Measurements from ENCODE around the gene SYPL2. TPM values are rescaled to one million over a fixed set of nuclear protein-coding genes. Genes with fewer than 3 reads are reported as not detected.
A peak's percentile ranks its signal among the peaks of the same experiment; 100 is the strongest.
"Not testable (repeated sequence)": the region's sequence is repeated elsewhere in the genome, so short reads cannot be mapped to it uniquely, and the experiment has no call there.

Gene SYPL2
- under 0.01 TPM in 1 of 2 replicates, not detected in the other for total RNA-seq

DNA sequence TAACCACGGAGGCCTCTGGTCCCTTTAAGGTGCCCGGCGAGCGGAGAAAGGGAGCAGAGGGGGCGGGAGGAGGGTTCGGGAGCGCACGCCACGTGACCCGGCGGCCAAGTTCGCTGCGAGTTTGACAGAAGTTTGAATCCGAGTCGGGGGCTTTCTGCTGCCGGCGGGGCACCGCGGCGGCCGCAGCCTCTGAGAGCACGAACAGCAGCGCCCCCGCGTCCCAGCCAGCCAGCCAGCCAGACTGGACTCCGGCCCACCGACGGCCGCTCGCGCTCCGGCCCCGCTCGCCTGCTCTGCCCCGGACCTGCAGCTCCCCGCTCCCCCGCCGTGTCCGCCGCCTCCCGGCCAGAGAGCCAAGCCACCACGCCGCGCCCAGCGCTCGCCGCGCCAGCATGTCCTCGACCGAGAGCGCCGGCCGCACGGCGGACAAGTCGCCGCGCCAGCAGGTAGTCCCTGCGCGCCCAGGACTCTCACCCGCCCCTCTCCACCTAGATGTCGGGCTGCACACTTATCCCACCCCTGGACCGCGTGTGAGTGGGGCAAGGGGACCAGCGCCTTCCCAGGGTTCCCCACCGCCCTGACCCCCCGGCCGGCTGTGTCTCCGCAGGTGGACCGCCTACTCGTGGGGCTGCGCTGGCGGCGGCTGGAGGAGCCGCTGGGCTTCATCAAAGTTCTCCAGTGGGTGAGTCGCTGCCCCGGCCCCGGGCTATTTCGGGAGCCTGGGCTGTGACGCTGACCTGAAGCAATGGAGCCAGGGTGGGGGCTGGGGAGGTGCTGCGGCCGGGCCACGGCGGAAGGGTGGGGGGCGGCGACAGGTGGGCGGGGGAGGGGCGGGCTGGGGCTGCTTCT, at the start of gene SYPL2:
TSS of gene SYPL2 (plus strand) at position 95 of the 849 bp plus-strand sequence. CDS start at position 393, 298 bp downstream.
- peak in 1 of 2 donors; percentile 27 for DNase-seq (ENCODE audit: low read depth in 2 of 2)

DNA sequence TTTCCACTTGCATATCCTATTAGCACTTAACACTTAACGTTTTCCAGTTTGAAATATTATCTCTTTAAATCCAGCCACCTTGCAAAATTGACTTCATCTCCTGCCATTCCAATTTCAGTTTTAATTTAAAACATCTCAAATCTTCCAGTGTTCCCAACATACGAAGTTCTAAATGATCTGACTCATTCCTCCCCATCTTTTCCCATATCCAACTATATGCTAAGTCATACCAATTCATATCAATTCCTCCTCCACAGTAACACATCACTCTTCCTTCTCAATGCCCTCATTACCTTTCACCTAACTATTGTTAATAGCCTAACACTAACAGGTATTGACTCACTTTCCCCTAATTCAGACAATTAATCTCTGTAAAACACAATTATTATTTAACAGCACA, 42.8 kb upstream of the SYPL2 start:
- no peak for DNase-seq (ENCODE audit: low read depth in 2 of 2)

GRCh38 chr1:109425391-109426280, 40.7 kb upstream of the SYPL2 start:
- peak; percentile 28 to 65 for DNase-seq (ENCODE audit: low read depth in 2 of 2)

GRCh38 chr1:109426281-109427170, 39.8 kb upstream of the SYPL2 start, which contains the start of gene PSMA5:
PSMA5 (minus strand) TSS chr1:109426448; CDS start chr1:109426330, 118 bp downstream.
- peak; percentile 97 to 100 for DNase-seq (ENCODE audit: low read depth in 2 of 2)

DNA sequence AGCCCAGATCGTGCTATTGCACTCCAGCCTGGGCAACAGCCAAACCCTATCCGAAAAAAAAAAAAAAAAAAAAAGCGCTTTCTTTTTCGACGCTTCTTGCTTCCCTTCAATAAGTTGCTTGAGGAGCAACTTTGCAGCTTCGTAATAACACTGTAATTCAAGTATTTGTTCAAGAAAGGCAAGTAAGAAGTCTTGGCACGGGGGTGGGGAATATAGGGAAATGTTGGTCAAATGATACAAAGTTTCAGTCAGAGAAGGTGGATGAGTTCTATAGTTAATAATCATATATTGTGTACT, 39.2 kb upstream of the SYPL2 start:
- no peak for DNase-seq (ENCODE audit: low read depth in 2 of 2)

GRCh38 chr1:109432336-109432735, 34.0 kb upstream of the SYPL2 start:
- DNase-seq (ENCODE audit: low read depth in 2 of 2), result no peak

- no peak for DNase-seq (ENCODE audit: low read depth in 2 of 2)
Observed at GRCh38 chr1:109433322-109433721, 33.0 kb upstream of the SYPL2 start.

DNA sequence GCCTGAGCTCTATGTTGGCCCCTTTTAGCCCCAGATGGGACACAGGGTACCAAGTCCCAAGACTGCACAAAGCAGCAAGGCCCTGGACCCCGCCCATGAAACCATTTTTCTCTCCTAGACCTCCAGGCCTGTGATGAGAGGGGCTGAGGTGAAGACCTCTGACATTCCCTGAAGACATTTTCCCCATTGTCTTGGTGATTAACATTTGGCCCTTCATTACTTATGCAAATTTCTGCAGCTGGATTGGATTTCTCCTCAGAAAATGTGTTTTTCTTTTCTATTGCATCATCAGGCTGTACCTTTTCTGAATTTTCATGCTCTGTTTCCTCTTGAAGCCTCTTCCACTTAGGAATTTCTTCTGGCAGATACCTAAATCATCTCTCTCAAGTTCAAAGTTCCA, 31.9 kb upstream of the SYPL2 start:
- DNase-seq (ENCODE audit: low read depth in 2 of 2), result no peak

GRCh38 chr1:109438798-109439297, 27.5 kb upstream of the SYPL2 start:
- peak; percentile 4 to 57 for DNase-seq (ENCODE audit: low read depth in 2 of 2)

DNA sequence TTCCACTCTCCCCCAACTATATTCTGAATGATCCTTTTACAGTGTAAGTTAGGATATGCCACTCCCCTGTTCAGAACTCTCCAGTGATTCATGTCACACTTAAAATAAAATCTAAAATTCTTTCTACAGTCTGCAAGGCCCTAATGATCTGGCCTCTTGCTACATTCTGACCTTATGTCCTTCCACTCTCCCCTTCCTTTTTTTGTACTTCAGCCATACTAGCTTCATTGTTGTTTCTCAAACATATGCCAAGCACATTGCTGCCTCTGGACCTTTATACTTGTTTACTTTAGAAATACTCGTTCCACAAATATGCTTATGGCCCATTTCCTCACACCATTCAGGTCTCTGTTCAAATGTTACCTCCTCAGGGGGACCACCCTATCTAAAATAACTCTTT, 25.3 kb upstream of the SYPL2 start:
- DNase-seq (ENCODE audit: low read depth in 2 of 2), result no peak

- DNase-seq (ENCODE audit: low read depth in 2 of 2), result no peak
Observed at GRCh38 chr1:109443476-109443875, 22.9 kb upstream of the SYPL2 start.

DNA sequence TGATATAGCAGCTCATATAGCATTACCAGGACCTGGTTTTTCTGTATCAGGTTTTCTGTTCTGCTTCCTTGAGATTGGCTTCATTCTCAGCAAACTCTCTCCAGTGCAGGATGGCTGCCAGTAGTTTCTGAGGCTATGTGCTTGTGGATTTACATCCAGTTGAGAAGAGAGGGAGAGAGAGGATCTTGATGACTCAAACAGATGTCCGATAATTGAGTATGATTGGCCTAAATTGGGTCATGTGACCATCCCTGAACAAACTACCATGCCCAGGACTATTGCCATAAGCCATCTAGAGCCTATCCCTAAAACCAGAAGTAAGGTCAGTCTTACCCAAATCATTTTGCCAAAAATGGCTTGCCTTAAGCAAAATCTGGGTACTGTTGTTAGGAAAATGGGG, 22.0 kb upstream of the SYPL2 start:
- DNase-seq (ENCODE audit: low read depth in 2 of 2), result no peak

GRCh38 chr1:109445949-109446695, 20.2 kb upstream of the SYPL2 start:
- not testable (repeated sequence) for DNase-seq (ENCODE audit: low read depth in 2 of 2)

DNA sequence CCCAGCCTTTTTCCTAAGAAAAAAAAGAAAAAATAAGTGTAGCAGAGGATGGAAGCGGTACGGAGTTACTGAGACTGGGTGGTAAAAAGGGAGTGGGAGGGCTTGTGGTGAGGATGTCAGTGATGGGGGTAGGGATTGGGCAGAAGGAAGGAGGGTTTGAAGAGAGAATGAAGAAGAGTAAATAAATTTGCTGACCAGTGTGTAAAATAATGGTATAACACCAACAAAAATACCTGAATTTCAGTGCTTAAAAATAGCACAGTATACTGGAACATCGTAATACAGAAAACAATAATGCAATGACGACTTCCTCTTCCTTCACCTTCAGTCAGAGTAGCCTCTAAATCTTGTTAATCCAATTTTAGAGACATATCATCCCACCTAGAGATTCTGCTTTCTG, 18.8 kb upstream of the SYPL2 start:
- DNase-seq (ENCODE audit: low read depth in 2 of 2), result no peak

DNA sequence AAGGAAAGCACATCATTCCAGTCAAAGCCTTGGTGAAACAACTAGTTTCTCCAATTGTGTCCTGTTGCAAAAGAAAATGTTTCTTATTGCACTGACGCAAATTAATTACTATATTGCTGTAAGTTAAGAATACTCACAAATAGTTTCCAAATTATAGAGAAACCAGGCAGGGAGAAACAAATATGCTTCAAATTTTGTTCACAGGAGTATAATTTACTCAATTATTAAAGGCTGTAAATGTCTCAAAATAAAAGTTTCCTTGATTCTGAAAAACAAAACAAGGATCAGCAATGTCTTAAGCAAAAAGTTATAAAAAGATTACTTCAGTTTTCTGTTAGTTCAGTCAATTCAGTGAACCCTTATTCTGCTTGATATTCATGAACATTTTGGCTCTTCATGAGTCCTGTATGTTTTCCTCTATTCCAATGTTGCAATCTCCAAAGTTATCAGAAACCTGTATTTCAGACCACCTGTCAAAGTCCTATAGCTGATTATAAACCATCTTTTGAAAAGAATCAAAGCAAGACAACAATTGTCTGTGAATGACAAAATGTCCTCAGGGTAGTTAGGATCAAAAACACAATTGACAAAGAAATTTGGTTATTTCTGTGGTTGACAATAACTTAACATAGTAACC, 11.7 kb upstream of the SYPL2 start:
- no peak for DNase-seq (ENCODE audit: low read depth in 2 of 2)

DNA sequence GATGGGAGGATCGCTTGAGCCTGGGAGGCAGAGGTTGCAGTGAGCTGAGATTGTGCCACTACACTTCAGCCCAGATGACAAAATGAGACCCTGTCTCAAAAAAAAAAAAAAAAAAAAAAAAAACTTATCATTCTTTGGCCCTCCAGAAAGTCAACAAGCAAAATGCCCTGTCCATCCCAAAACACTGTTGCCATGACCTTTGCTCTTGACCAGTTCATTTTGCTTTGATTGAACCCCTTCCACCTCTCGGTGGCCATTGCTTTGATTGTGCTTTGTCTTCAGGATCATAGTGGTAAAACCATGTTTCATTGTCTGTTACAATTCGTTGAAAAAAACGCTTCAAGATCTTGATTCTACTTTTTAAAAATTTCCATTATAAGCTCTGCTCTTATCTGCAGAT, 8.5 kb upstream of the SYPL2 start:
- no peak for DNase-seq (ENCODE audit: low read depth in 2 of 2)

DNA sequence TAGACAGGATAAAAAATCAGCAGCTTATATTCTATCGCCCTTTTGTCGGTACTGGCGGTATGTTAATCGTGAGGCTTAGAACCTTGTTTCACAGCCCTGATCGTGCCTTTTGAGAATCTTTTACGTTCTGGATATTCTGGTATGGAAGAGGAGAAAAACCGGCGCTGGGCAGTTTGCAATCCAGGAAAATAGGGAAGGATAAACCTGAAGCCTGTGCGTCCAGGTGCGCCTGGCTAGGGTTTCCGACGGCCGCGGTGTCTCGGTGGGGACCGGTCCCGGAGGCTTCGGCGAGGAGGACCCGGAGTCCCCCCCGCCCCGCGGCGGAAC, 258 bp upstream of the SYPL2 start:
- DNase-seq (ENCODE audit: low read depth in 2 of 2), result no peak

DNA sequence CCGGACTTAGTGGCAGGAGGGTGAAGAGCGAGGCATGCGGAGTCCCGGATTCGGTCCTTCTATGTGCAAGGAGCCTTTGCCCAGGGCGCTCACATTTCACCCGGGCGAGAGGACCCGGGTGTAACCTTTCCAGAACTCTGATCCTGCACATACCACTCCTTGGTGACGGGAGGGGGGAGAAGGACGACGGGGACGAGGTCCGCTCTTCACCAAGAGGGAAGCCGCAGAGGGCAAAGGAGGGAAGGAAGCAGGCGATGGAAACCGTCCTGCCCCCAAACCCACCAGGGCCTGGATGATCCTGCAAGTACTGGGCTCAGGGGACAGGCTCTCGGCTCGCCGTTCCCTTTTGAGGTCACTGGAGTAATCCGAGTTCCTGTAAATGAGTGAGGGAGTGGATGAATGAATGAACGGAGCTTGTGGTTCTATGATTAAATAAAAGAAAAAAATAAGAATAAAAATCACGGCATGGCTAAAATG, 993 bp downstream of the SYPL2 start:
- DNase-seq (ENCODE audit: low read depth in 2 of 2), result no peak

GRCh38 chr1:109468061-109468460, 1.7 kb downstream of the SYPL2 start:
- DNase-seq (ENCODE audit: low read depth in 2 of 2), result no peak

GRCh38 chr1:109468903-109469302, 2.6 kb downstream of the SYPL2 start:
- no peak for DNase-seq (ENCODE audit: low read depth in 2 of 2)
